Activated CD4-positive, alpha-beta T cell treated with anti-CD3 and anti-CD28 coated beads for 36 hours (primary cell): ENCODE measurements around the gene MALSU1. TPM values are rescaled to one million over a fixed set of nuclear protein-coding genes. Genes with fewer than 3 reads are reported as not detected.

Experiments
- ATAC-seq: fragments of 200-7000 bp; cut with Tn5 transposase; one replicate; pipeline ENCODE4 v1.10.0; 2021; ENCODE audit warnings: mild to moderate bottlenecking, moderate library complexity
- CTCF ChIA-PET: fragments of 350-600 bp; sonication (Branson Sonifier 250); formaldehyde crosslinking; loops from one replicate; lab custom pipeline; 2021; ENCODE audit warnings: antibody characterized with exemption; lab: Charles Lee
- POLR2A ChIA-PET: fragments of 350-600 bp; sonication (Branson Sonifier 250); formaldehyde crosslinking; loops from one replicate; lab custom pipeline; 2021; ENCODE audit warnings: antibody characterized with exemption, inconsistent platforms; lab: Charles Lee
- DNase-seq: peaks from one replicate; pipeline ENCODE4 v3.0.0-alpha.2; 2020
- H3K27ac Mint-ChIP-seq: one replicate; pipeline ENCODE4 v1.8.0; 2021; ENCODE audit warnings: mixed read lengths
- H3K27me3 Mint-ChIP-seq: one replicate; pipeline ENCODE4 v1.8.0; 2021; ENCODE audit warnings: mixed read lengths
- H3K36me3 Mint-ChIP-seq: one replicate; pipeline ENCODE4 v1.8.0; 2021; ENCODE audit warnings: low read depth, mixed read lengths
- H3K4me1 Mint-ChIP-seq: one replicate; pipeline ENCODE4 v1.8.0; 2021; ENCODE audit warnings: mixed read lengths
- H3K4me3 Mint-ChIP-seq: one replicate; pipeline ENCODE4 v1.8.0; 2021; ENCODE audit warnings: mild to moderate bottlenecking, moderate library complexity, mixed read lengths
- H3K9me3 Mint-ChIP-seq: one replicate; pipeline ENCODE4 v1.8.0; 2021; ENCODE audit warnings: low read depth, mixed read lengths
- intact Hi-C, 2 experiments: fragments of 100-400 bp; cut with DNase I in 1 of 2; cut with micrococcal nuclease in 1 of 2; formaldehyde crosslinking; loops; one replicate each; pipeline versions ENCODE4 v1.14.2 to v1.15.1; 2022 to 2024; cut with DNase I, micrococcal nuclease
- total RNA-seq, 2 experiments: library from RNA; stranded (reverse); gene quantifications; one replicate each; pipeline ENCODE4 v1.2.3, GENCODE V29; 2021

The MALSU1 gene
- total RNA-seq, 2 experiments from 2014 or later = 97.7 to 98.4 TPM

GRCh38 chr7:23285657-23286646 lies 13.2 kb upstream of the MALSU1 start:
- POLR2A ChIA-PET = no interaction called here
- H3K4me1 Mint-ChIP-seq = peaks cover 13% of the 10 kb centered on the region
- no peak for ATAC-seq
- no peak overlapping the region for H3K4me3 Mint-ChIP-seq
- H3K27me3 Mint-ChIP-seq = no peaks in the 10 kb centered on the region
- no peaks in the 10 kb centered on the region for H3K36me3 Mint-ChIP-seq
- DNase-seq = no peak
- no peak overlapping the region for H3K27ac Mint-ChIP-seq
- CTCF ChIA-PET = interaction anchor here (1.2 to 4.6 kb wide), 3 partner anchors 8 to 25 kb away, joined by 3 to 30 read pairs (median 4); no protein-coding TSS in a partner anchor
- intact Hi-C loops = no loop called here
- H3K9me3 Mint-ChIP-seq = no peaks in the 10 kb centered on the region

GRCh38 chr7:23287612-23288011 lies 11.5 kb upstream of the MALSU1 start:
- CTCF ChIA-PET = interaction anchor here (0.6 to 1.7 kb wide), 4 partner anchors 10 to 142 kb away, joined by 3 to 4 read pairs (median 3); no protein-coding TSS in a partner anchor
- Mint-ChIP-seq H3K27me3 (no peaks in the 10 kb centered on the region), H3K9me3 (no peaks in the 10 kb centered on the region), H3K27ac (no peak overlapping the region), H3K4me1 (peaks cover 13% of the 10 kb centered on the region), H3K4me3 (no peak overlapping the region), H3K36me3 (no peaks in the 10 kb centered on the region)
- DNase-seq (peak; percentile 32), ATAC-seq (peak; percentile 69)
- POLR2A ChIA-PET = no interaction called here
- intact Hi-C loops = no loop called here

- POLR2A ChIA-PET = no interaction called here
These were observed 8.1 kb upstream of the MALSU1 start for GRCh38 chr7:23290993-23291392.

GRCh38 chr7:23291957-23292560 lies 7.1 kb upstream of the MALSU1 start:
- no peak overlapping the region for H3K4me3 Mint-ChIP-seq
- H3K27me3 Mint-ChIP-seq = no peaks in the 10 kb centered on the region
- no peak overlapping the region for H3K27ac Mint-ChIP-seq
- ChIA-PET POLR2A (no interaction called here), CTCF (interaction anchor here (1.1 to 1.5 kb wide), 3 partner anchors 12 to 52 kb away, joined by 3 to 6 read pairs (median 4); no protein-coding TSS in a partner anchor)
- intact Hi-C loops = no loop called here
- ATAC-seq (no peak), DNase-seq (no peak)
- no peaks in the 10 kb centered on the region for H3K9me3 Mint-ChIP-seq
- peaks cover 10% of the 10 kb centered on the region for H3K4me1 Mint-ChIP-seq
- H3K36me3 Mint-ChIP-seq = no peaks in the 10 kb centered on the region

More at GRCh38 chr7:23290993-23291392, 8.1 kb upstream of the MALSU1 start:
- Mint-ChIP-seq H3K9me3 (no peaks in the 10 kb centered on the region), H3K36me3 (no peaks in the 10 kb centered on the region), H3K27ac (no peak overlapping the region), H3K4me3 (no peak overlapping the region), H3K27me3 (no peaks in the 10 kb centered on the region), H3K4me1 (peaks cover 10% of the 10 kb centered on the region)
- DNase-seq (no peak), ATAC-seq (no peak)
- CTCF ChIA-PET = interaction anchor here (0.7 to 1.7 kb wide), 4 partner anchors 11 to 18 kb away, joined by 4 to 8 read pairs (median 5); no protein-coding TSS in a partner anchor
- intact Hi-C loops = no loop called here

GRCh38 chr7:23292623-23293022 lies 6.5 kb upstream of the MALSU1 start:
- DNase-seq (no peak), ATAC-seq (no peak)
- Mint-ChIP-seq H3K27ac (no peak overlapping the region), H3K4me1 (peaks cover 9% of the 10 kb centered on the region), H3K4me3 (no peak overlapping the region), H3K9me3 (no peaks in the 10 kb centered on the region), H3K36me3 (no peaks in the 10 kb centered on the region), H3K27me3 (no peaks in the 10 kb centered on the region)
- POLR2A ChIA-PET = no interaction called here
- intact Hi-C loops = no loop called here
- CTCF ChIA-PET = interaction anchor here (0.6 to 1.5 kb wide), 4 partner anchors 9 to 182 kb away, joined by 3 to 6 read pairs (median 3); no protein-coding TSS in a partner anchor

- H3K27ac Mint-ChIP-seq = no peak overlapping the region
- H3K9me3 Mint-ChIP-seq = peaks cover 4% of the 10 kb centered on the region
- H3K4me1 Mint-ChIP-seq = peaks cover 7% of the 10 kb centered on the region
- H3K27me3 Mint-ChIP-seq = no peaks in the 10 kb centered on the region
- CTCF ChIA-PET = interaction anchor here (0.8 to 1.8 kb wide), 3 partner anchors 8 to 254 kb away, joined by 3 to 13 read pairs (median 3); no protein-coding TSS in a partner anchor
- no peaks in the 10 kb centered on the region for H3K36me3 Mint-ChIP-seq
- intact Hi-C loops = no loop called here
- no peak overlapping the region for H3K4me3 Mint-ChIP-seq
- ATAC-seq (no peak), DNase-seq (no peak)
- POLR2A ChIA-PET = no interaction called here
These were observed 5.6 kb upstream of the MALSU1 start for GRCh38 chr7:23293500-23294073.

- Mint-ChIP-seq H3K4me1 (peaks cover 10% of the 10 kb centered on the region), H3K27me3 (no peaks in the 10 kb centered on the region), H3K36me3 (peaks cover 4% of the 10 kb centered on the region), H3K27ac (no peak overlapping the region), H3K4me3 (no peak overlapping the region), H3K9me3 (peaks cover 4% of the 10 kb centered on the region)
- ChIA-PET CTCF (interaction anchor here (0.6 to 1.8 kb wide), 9 partner anchors 12 to 303 kb away, joined by 3 to 13 read pairs (median 3); no protein-coding TSS in a partner anchor), POLR2A (interaction anchor here (0.6 kb wide), 1 partner anchor 10 kb away, joined by 5 read pairs; no protein-coding TSS in a partner anchor)
- DNase-seq (no peak), ATAC-seq (no peak)
- intact Hi-C loops = loop anchor here in 1 of 2 experiments (5.0 kb wide), 1 partner anchor 282 kb away; the partner anchor contains the start of gene HYCC1
These were observed 4.4 kb upstream of the MALSU1 start for GRCh38 chr7:23294549-23295400.

GRCh38 chr7:23295401-23295697 lies 3.8 kb upstream of the MALSU1 start:
- POLR2A ChIA-PET = no interaction called here
- Mint-ChIP-seq H3K27me3 (no peaks in the 10 kb centered on the region), H3K27ac (no peak overlapping the region), H3K4me3 (no peak overlapping the region), H3K4me1 (peaks cover 12% of the 10 kb centered on the region), H3K36me3 (peaks cover 6% of the 10 kb centered on the region), H3K9me3 (peaks cover 4% of the 10 kb centered on the region)
- intact Hi-C loops = loop anchor here in 1 of 2 experiments (5.0 kb wide), 1 partner anchor 283 kb away; the partner anchor contains the start of gene HYCC1
- ATAC-seq = no peak
- DNase-seq = no peak
- CTCF ChIA-PET = interaction anchor here (1.0 to 1.8 kb wide), 4 partner anchors 17 to 234 kb away, joined by 3 to 13 read pairs (median 4); no protein-coding TSS in a partner anchor

- intact Hi-C loops = loop anchor here (2.0 to 5.0 kb wide), 4 partner anchors 26 to 296 kb away; partner anchors contain the start of gene HYCC1 (in 1 of the 2)
- H3K4me3 Mint-ChIP-seq = peak overlapping the region; percentile 98
- ATAC-seq = no peak
- peaks cover 4% of the 10 kb centered on the region for H3K9me3 Mint-ChIP-seq
- no peaks in the 10 kb centered on the region for H3K27me3 Mint-ChIP-seq
- peak overlapping the region; percentile 97 for H3K27ac Mint-ChIP-seq
- peaks cover 29% of the 10 kb centered on the region for H3K36me3 Mint-ChIP-seq
- no peak for DNase-seq
- peaks cover 36% of the 10 kb centered on the region for H3K4me1 Mint-ChIP-seq
- CTCF ChIA-PET = interaction anchor here (0.7 to 3.5 kb wide), 7 partner anchors 10 to 248 kb away, joined by 3 to 13 read pairs (median 4); no protein-coding TSS in a partner anchor
- POLR2A ChIA-PET = interaction anchor here (0.5 kb wide), 1 partner anchor 36 kb away, joined by 3 read pairs; no protein-coding TSS in a partner anchor
These were observed 828 bp upstream of the MALSU1 start for GRCh38 chr7:23298141-23298881.
